LNCaP clone FGC (cell line): Measurements from ENCODE around the gene PEX14.
A peak's percentile ranks its signal among the peaks of the same experiment; 100 is the strongest.

ENCODE experiments used
- DNase-seq: peaks from one replicate; pipeline ENCODE4 v3.0.0-alpha.2; 2011; ENCODE audit warnings: low read depth
- H3K4me3 ChIP-seq: 2 replicates; pipeline ENCODE4 v1.5.1; 2011; ENCODE audit warnings: mild to moderate bottlenecking, low read depth, low read length, control low read depth
- CTCF ChIP-seq: IDR thresholded peaks from 2 replicates; pipeline ENCODE4 v1.5.1; 2012; ENCODE audit warnings: mild to moderate bottlenecking; ENCODE audit not compliant: control insufficient read depth, insufficient read depth; ENCODE audit errors: extremely low read depth

PEX14 gene

GRCh38 chr1:10602936-10603335 lies 128.2 kb downstream of the PEX14 start:
- H3K4me3 ChIP-seq: no peak overlapping the region
- TF ChIP-seq CTCF: no peak
- no peak for DNase-seq

GRCh38 chr1:10604966-10605365 lies 130.2 kb downstream of the PEX14 start:
- DNase-seq: no peak
- no peak for TF ChIP-seq CTCF
- H3K4me3 ChIP-seq: no peak overlapping the region

- H3K4me3 ChIP-seq: no peak overlapping the region
- no peak for DNase-seq
- no peak for TF ChIP-seq CTCF
These were observed 131.3 kb downstream of the PEX14 start for GRCh38 chr1:10606064-10606463.

- DNase-seq: peak; percentile 43
These were observed 132.5 kb downstream of the PEX14 start for GRCh38 chr1:10607228-10607627.

GRCh38 chr1:10608690-10609089 lies 133.9 kb downstream of the PEX14 start:
- no peak for DNase-seq
- TF ChIP-seq CTCF: no peak
- no peak overlapping the region for H3K4me3 ChIP-seq

More at GRCh38 chr1:10607228-10607627, 132.5 kb downstream of the PEX14 start:
- TF ChIP-seq CTCF: no peak
- no peak overlapping the region for H3K4me3 ChIP-seq

GRCh38 chr1:10610901-10611600 lies 136.3 kb downstream of the PEX14 start:
- H3K4me3 ChIP-seq: no peak overlapping the region
- DNase-seq: no peak
- no peak for TF ChIP-seq CTCF
